ENCODE results near the gene ARRDC4. TPM values are rescaled to one million over a fixed set of nuclear protein-coding genes. Genes with fewer than 3 reads are reported as not detected.

The ARRDC4 gene
- total and polyA plus RNA-seq, 5 donors from 2014 or later: 0.28 to 0.59 (median 0.36) TPM; not detected in 1

GRCh38 chr15:97955529-97955928, 5.0 kb upstream of the ARRDC4 start:
- Histone ChIP-seq H3K4me1 (ENCODE audit: control insufficient read depth, insufficient read depth, low read length, poor library complexity, severe bottlenecking) (peaks cover 4% of the 10 kb centered on the region), H3K9me3 (ENCODE audit: control insufficient read depth in 2 of 2, low read length in 2 of 2) (no peaks in the 10 kb centered on the region), H3K27ac (ENCODE audit: insufficient read depth, low read length, poor library complexity, severe bottlenecking) (no peak overlapping the region), H3K36me3 (ENCODE audit: control insufficient read depth, insufficient read depth, low read length) (no peaks in the 10 kb centered on the region), H3K27me3 (ENCODE audit: control insufficient read depth, insufficient read depth, low read length) (no peaks in the 10 kb centered on the region), H3K4me3 (ENCODE audit: low read depth, low read length) (no peak overlapping the region)
- Mint-ChIP-seq H3K4me1 (peaks cover 5 to 13% (median 8%) of the 10 kb centered on the region in 4 donors), H3K9me3 (peaks cover 0 to 4% (median 0%) of the 10 kb centered on the region in 7 donors), H3K27me3 (peaks cover 9% of the 10 kb centered on the region), H3K4me3 (no peak overlapping the region), H3K36me3 (no peaks in the 10 kb centered on the region), H3K27ac (no peak overlapping the region)
- DNase-seq (no peak), ATAC-seq (ENCODE audit: low read depth in 2 of 2) (no peak)

- peak overlapping the region; percentile 57 for H3K27ac ChIP-seq (ENCODE audit: insufficient read depth, low read length, poor library complexity, severe bottlenecking)
- H3K9me3 Mint-ChIP-seq: peaks cover 0 to 3% (median 0%) of the 10 kb centered on the region in 7 donors
- peak overlapping the region; percentile 88 to 92 (median 89) for H3K4me3 Mint-ChIP-seq
- DNase-seq: no peak
- ATAC-seq (ENCODE audit: low read depth in 2 of 2): no peak
- H3K9me3 ChIP-seq (ENCODE audit: control insufficient read depth in 2 of 2, low read length in 2 of 2): no peaks in the 10 kb centered on the region
- peaks cover 4% of the 10 kb centered on the region for H3K4me1 ChIP-seq (ENCODE audit: control insufficient read depth, insufficient read depth, low read length, poor library complexity, severe bottlenecking)
- peak overlapping the region; percentile 2 for H3K4me3 ChIP-seq (ENCODE audit: low read depth, low read length)
- no peaks in the 10 kb centered on the region for H3K36me3 ChIP-seq (ENCODE audit: control insufficient read depth, insufficient read depth, low read length)
- H3K27me3 Mint-ChIP-seq: peaks cover 12% of the 10 kb centered on the region
- no peaks in the 10 kb centered on the region for H3K36me3 Mint-ChIP-seq
- peak overlapping the region in 2 of 3 donors; percentile 76 to 87 for H3K27ac Mint-ChIP-seq
- H3K4me1 Mint-ChIP-seq: peaks cover 5 to 27% (median 14%) of the 10 kb centered on the region in 4 donors
- no peaks in the 10 kb centered on the region for H3K27me3 ChIP-seq (ENCODE audit: control insufficient read depth, insufficient read depth, low read length)
Measured at GRCh38 chr15:97959724-97960363, 659 bp upstream of the ARRDC4 start.

- H3K9me3 Mint-ChIP-seq: peaks cover 0 to 3% (median 0%) of the 10 kb centered on the region in 7 donors
- no peak for ATAC-seq (ENCODE audit: low read depth in 2 of 2)
- peak overlapping the region in 2 of 3 donors; percentile 39 to 64 for H3K27ac Mint-ChIP-seq
- DNase-seq: peak in 1 of 3 donors; percentile 20
- Histone ChIP-seq H3K9me3 (ENCODE audit: control insufficient read depth in 2 of 2, low read length in 2 of 2) (no peaks in the 10 kb centered on the region), H3K4me1 (ENCODE audit: control insufficient read depth, insufficient read depth, low read length, poor library complexity, severe bottlenecking) (peaks cover 4% of the 10 kb centered on the region), H3K36me3 (ENCODE audit: control insufficient read depth, insufficient read depth, low read length) (no peaks in the 10 kb centered on the region), H3K27ac (ENCODE audit: insufficient read depth, low read length, poor library complexity, severe bottlenecking) (peak overlapping the region; percentile 3), H3K27me3 (ENCODE audit: control insufficient read depth, insufficient read depth, low read length) (no peaks in the 10 kb centered on the region), H3K4me3 (ENCODE audit: low read depth, low read length) (peak overlapping the region; percentile 49)
- no peaks in the 10 kb centered on the region for H3K36me3 Mint-ChIP-seq
- peaks cover 15% of the 10 kb centered on the region for H3K27me3 Mint-ChIP-seq
- H3K4me3 Mint-ChIP-seq: peak overlapping the region; percentile 2 to 93 (median 83)
- H3K4me1 Mint-ChIP-seq: peaks cover 5 to 27% (median 14%) of the 10 kb centered on the region in 4 donors
Measured at GRCh38 chr15:97961067-97961954, 808 bp downstream of the ARRDC4 start.

DNA sequence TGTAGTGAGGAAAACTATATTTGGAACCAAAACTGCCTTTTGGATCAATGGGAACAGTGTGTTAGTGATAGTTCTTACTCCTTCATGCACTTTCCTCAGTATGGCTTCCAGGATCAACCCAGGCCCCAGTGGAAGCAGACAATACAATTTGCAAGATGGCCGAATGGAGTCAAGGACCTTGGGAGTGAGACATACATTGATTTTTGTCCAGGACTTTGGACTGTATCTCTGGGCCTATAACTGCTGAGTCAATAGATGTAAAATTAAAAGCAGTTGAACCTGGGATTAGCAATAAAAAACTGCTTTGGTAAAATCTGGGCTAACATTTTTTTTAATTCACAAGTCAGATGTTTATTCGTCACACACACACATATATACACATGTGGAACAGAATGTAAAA, 1.8 kb downstream of the ARRDC4 start:
- H3K27me3 ChIP-seq (ENCODE audit: control insufficient read depth, insufficient read depth, low read length): no peaks in the 10 kb centered on the region
- Mint-ChIP-seq H3K4me3 (peak overlapping the region; percentile 32 to 93 (median 68)), H3K27me3 (peaks cover 15% of the 10 kb centered on the region), H3K27ac (peak overlapping the region in 1 of 3 donors; percentile 64), H3K4me1 (peaks cover 5 to 27% (median 14%) of the 10 kb centered on the region in 4 donors), H3K36me3 (no peaks in the 10 kb centered on the region), H3K9me3 (peaks cover 0 to 3% (median 0%) of the 10 kb centered on the region in 7 donors)
- no peaks in the 10 kb centered on the region for H3K36me3 ChIP-seq (ENCODE audit: control insufficient read depth, insufficient read depth, low read length)
- H3K4me3 ChIP-seq (ENCODE audit: low read depth, low read length): no peak overlapping the region
- peaks cover 4% of the 10 kb centered on the region for H3K4me1 ChIP-seq (ENCODE audit: control insufficient read depth, insufficient read depth, low read length, poor library complexity, severe bottlenecking)
- no peak overlapping the region for H3K27ac ChIP-seq (ENCODE audit: insufficient read depth, low read length, poor library complexity, severe bottlenecking)
- ATAC-seq (ENCODE audit: low read depth in 2 of 2): no peak
- H3K9me3 ChIP-seq (ENCODE audit: control insufficient read depth in 2 of 2, low read length in 2 of 2): no peaks in the 10 kb centered on the region
- DNase-seq: no peak

DNA sequence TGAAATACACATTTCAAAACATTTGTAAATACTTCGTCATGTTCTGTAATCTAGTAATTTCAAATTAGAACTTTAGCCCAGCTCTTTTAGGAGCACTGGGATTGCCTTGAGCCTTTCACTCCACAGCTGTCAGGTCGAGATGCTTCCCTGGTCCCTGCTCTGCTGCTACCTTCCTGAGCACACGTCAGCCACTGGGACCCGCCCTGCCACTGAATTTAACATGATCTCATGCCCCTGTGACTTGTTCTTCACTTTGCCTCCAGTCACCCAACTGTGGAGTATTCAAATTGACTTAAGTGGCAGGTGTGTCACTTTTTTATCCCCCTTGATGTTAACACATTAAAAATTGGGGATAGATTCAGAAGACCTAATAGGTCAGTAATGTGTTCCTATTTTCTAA, 3.3 kb downstream of the ARRDC4 start:
- peaks cover 4% of the 10 kb centered on the region for H3K4me1 ChIP-seq (ENCODE audit: control insufficient read depth, insufficient read depth, low read length, poor library complexity, severe bottlenecking)
- Mint-ChIP-seq H3K27ac (no peak overlapping the region), H3K36me3 (no peaks in the 10 kb centered on the region), H3K4me1 (peaks cover 5 to 25% (median 14%) of the 10 kb centered on the region in 4 donors), H3K4me3 (no peak overlapping the region), H3K27me3 (peaks cover 15% of the 10 kb centered on the region), H3K9me3 (peaks cover 0 to 3% (median 0%) of the 10 kb centered on the region in 7 donors)
- H3K27me3 ChIP-seq (ENCODE audit: control insufficient read depth, insufficient read depth, low read length): no peaks in the 10 kb centered on the region
- H3K4me3 ChIP-seq (ENCODE audit: low read depth, low read length): no peak overlapping the region
- H3K9me3 ChIP-seq (ENCODE audit: control insufficient read depth in 2 of 2, low read length in 2 of 2): no peaks in the 10 kb centered on the region
- DNase-seq (no peak), ATAC-seq (ENCODE audit: low read depth in 2 of 2) (no peak)
- H3K36me3 ChIP-seq (ENCODE audit: control insufficient read depth, insufficient read depth, low read length): no peaks in the 10 kb centered on the region
- no peak overlapping the region for H3K27ac ChIP-seq (ENCODE audit: insufficient read depth, low read length, poor library complexity, severe bottlenecking)

DNA sequence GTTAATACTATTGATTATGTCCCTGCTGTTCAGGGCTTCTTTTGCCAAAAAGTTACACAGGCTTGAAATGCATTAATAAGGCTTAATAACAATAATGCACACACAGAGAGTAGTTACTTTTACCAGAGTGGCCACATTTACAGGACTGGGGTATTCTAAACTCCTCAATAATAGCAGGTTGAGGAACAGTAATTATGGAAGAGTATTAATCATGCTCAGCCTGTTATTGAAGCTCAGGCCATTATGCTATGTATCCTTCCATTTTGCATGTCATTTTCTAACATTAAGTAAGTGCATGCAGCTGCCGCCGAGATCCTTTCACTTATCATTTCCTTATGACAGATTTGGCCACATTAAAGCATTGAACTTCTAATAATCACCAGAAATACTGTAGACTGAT, 5.7 kb downstream of the ARRDC4 start:
- no peak overlapping the region for H3K27ac Mint-ChIP-seq
- H3K9me3 ChIP-seq (ENCODE audit: control insufficient read depth in 2 of 2, low read length in 2 of 2): no peaks in the 10 kb centered on the region
- peaks cover 3% of the 10 kb centered on the region for H3K36me3 Mint-ChIP-seq
- DNase-seq: no peak
- no peaks in the 10 kb centered on the region for H3K27me3 ChIP-seq (ENCODE audit: control insufficient read depth, insufficient read depth, low read length)
- H3K9me3 Mint-ChIP-seq: no peaks in the 10 kb centered on the region
- H3K36me3 ChIP-seq (ENCODE audit: control insufficient read depth, insufficient read depth, low read length): peaks cover 3% of the 10 kb centered on the region
- H3K27me3 Mint-ChIP-seq: peaks cover 9% of the 10 kb centered on the region
- no peak for ATAC-seq (ENCODE audit: low read depth in 2 of 2)
- no peaks in the 10 kb centered on the region for H3K4me1 ChIP-seq (ENCODE audit: control insufficient read depth, insufficient read depth, low read length, poor library complexity, severe bottlenecking)
- H3K4me3 ChIP-seq (ENCODE audit: low read depth, low read length): no peak overlapping the region
- peaks cover 0 to 14% (median 5%) of the 10 kb centered on the region in 4 donors for H3K4me1 Mint-ChIP-seq
- peak overlapping the region in 1 of 4 donors; percentile 66 for H3K4me3 Mint-ChIP-seq
- no peak overlapping the region for H3K27ac ChIP-seq (ENCODE audit: insufficient read depth, low read length, poor library complexity, severe bottlenecking)

- H3K9me3 Mint-ChIP-seq: no peaks in the 10 kb centered on the region
- Histone ChIP-seq H3K27ac (ENCODE audit: insufficient read depth, low read length, poor library complexity, severe bottlenecking) (no peak overlapping the region), H3K9me3 (ENCODE audit: control insufficient read depth in 2 of 2, low read length in 2 of 2) (no peaks in the 10 kb centered on the region), H3K4me3 (ENCODE audit: low read depth, low read length) (no peak overlapping the region), H3K27me3 (ENCODE audit: control insufficient read depth, insufficient read depth, low read length) (no peaks in the 10 kb centered on the region), H3K36me3 (ENCODE audit: control insufficient read depth, insufficient read depth, low read length) (peaks cover 3% of the 10 kb centered on the region), H3K4me1 (ENCODE audit: control insufficient read depth, insufficient read depth, low read length, poor library complexity, severe bottlenecking) (no peaks in the 10 kb centered on the region)
- no peak overlapping the region for H3K27ac Mint-ChIP-seq
- peaks cover 4% of the 10 kb centered on the region for H3K27me3 Mint-ChIP-seq
- ATAC-seq (ENCODE audit: low read depth in 2 of 2) (no peak), DNase-seq (no peak)
- peaks cover 0 to 7% (median 0%) of the 10 kb centered on the region in 4 donors for H3K4me1 Mint-ChIP-seq
- no peak overlapping the region for H3K4me3 Mint-ChIP-seq
- H3K36me3 Mint-ChIP-seq: peaks cover 12% of the 10 kb centered on the region
Measured at GRCh38 chr15:97966924-97967620, 6.6 kb downstream of the ARRDC4 start.

All from CD4-positive, CD25-positive, alpha-beta regulatory T cell (primary cell).